Lower lobe of right lung (tissue), 2 donors: ENCODE results near the gene PBX4. TPM values are rescaled to one million over a fixed set of nuclear protein-coding genes. Genes with fewer than 3 reads are reported as not detected.

Experiments
- ATAC-seq, 2 donors: fragments of 200-7000 bp; cut with Tn5 transposase; one replicate each; pipeline ENCODE4 v1.9.1; 2020 to 2022; ENCODE audit warnings: mild to moderate bottlenecking in 2 of 2, moderate library complexity in 2 of 2
- DNase-seq: peaks from one replicate; pipeline ENCODE4 v3.0.0-alpha.2; 2020
- H3K27ac ChIP-seq: fragments of 200-600 bp; one replicate; pipeline ENCODE4 v1.8.0; 2022
- H3K27me3 ChIP-seq: fragments of 200-600 bp; one replicate; pipeline ENCODE4 v1.8.0; 2022; ENCODE audit warnings: low read depth
- H3K36me3 ChIP-seq: fragments of 200-600 bp; one replicate; pipeline ENCODE4 v1.8.0; 2022; ENCODE audit warnings: mild to moderate bottlenecking
- H3K4me1 ChIP-seq: fragments of 200-600 bp; one replicate; pipeline ENCODE4 v1.8.0; 2022
- H3K4me3 ChIP-seq: fragments of 200-600 bp; one replicate; pipeline ENCODE4 v1.8.0; 2022; ENCODE audit warnings: mild to moderate bottlenecking
- H3K9me3 ChIP-seq: fragments of 200-600 bp; one replicate; pipeline ENCODE4 v1.8.0; 2022
- CTCF ChIP-seq: fragments of 200-600 bp; IDR thresholded peaks from one replicate; pipeline ENCODE4 v1.8.0; 2022; ENCODE audit warnings: antibody characterized with exemption, mild to moderate bottlenecking
- intact Hi-C: fragments of 100-400 bp; cut with DNase I; formaldehyde crosslinking; loops from one replicate; pipeline ENCODE4 v1.11.0; 2022
- total RNA-seq: library from RNA; stranded (reverse); fragmentation: NEBNext Ultra II Directional; extraction: Animal tissue kit (Norgen Biotek cat#: 25700); gene quantifications from one replicate; pipeline ENCODE4 v1.2.1, GENCODE V29; 2021
- donor health status: DM: no; HTN: yes; CAD: no; lungs with severe emphysema.

The PBX4 gene
- total RNA-seq, 1 donor from 2014 or later: 3.7 TPM

- no peak for TF ChIP-seq CTCF
- no peak for ATAC-seq
- H3K36me3 ChIP-seq: peaks cover 62% of the 10 kb centered on the region
- peaks cover 7% of the 10 kb centered on the region for H3K4me1 ChIP-seq
- no peak overlapping the region for H3K27ac ChIP-seq
- intact Hi-C loops: no loop called here
- no peaks in the 10 kb centered on the region for H3K9me3 ChIP-seq
- no peak for DNase-seq
- no peaks in the 10 kb centered on the region for H3K27me3 ChIP-seq
- H3K4me3 ChIP-seq: no peak overlapping the region
These were observed 14.2 kb upstream of the PBX4 start for GRCh38 chr19:19632661-19633060.

GRCh38 chr19:19631346-19631745, 12.9 kb upstream of the PBX4 start:
- no peaks in the 10 kb centered on the region for H3K27me3 ChIP-seq
- H3K27ac ChIP-seq: no peak overlapping the region
- DNase-seq (no peak), ATAC-seq (no peak)
- H3K9me3 ChIP-seq: no peaks in the 10 kb centered on the region
- TF ChIP-seq CTCF: no peak
- H3K4me1 ChIP-seq: peaks cover 14% of the 10 kb centered on the region
- H3K4me3 ChIP-seq: no peak overlapping the region
- peaks cover 49% of the 10 kb centered on the region for H3K36me3 ChIP-seq
- intact Hi-C loops: no loop called here

GRCh38 chr19:19630426-19630825, 11.9 kb upstream of the PBX4 start:
- Histone ChIP-seq H3K27me3 (no peaks in the 10 kb centered on the region), H3K4me1 (peaks cover 14% of the 10 kb centered on the region), H3K27ac (no peak overlapping the region), H3K36me3 (peaks cover 40% of the 10 kb centered on the region), H3K4me3 (no peak overlapping the region), H3K9me3 (no peaks in the 10 kb centered on the region)
- TF ChIP-seq CTCF: no peak
- DNase-seq (no peak), ATAC-seq (no peak)
- intact Hi-C loops: no loop called here

GRCh38 chr19:19630062-19630414, 11.6 kb upstream of the PBX4 start:
- Histone ChIP-seq H3K27me3 (no peaks in the 10 kb centered on the region), H3K9me3 (no peaks in the 10 kb centered on the region), H3K4me3 (no peak overlapping the region), H3K27ac (no peak overlapping the region), H3K36me3 (peaks cover 36% of the 10 kb centered on the region), H3K4me1 (peaks cover 14% of the 10 kb centered on the region)
- ATAC-seq: no peak
- intact Hi-C loops: no loop called here
- no peak for DNase-seq
- no peak for TF ChIP-seq CTCF

- TF ChIP-seq CTCF: no peak
- intact Hi-C loops: no loop called here
- Histone ChIP-seq H3K9me3 (no peaks in the 10 kb centered on the region), H3K27ac (peak overlapping the region; percentile 69), H3K36me3 (peaks cover 22% of the 10 kb centered on the region), H3K4me1 (peaks cover 14% of the 10 kb centered on the region), H3K4me3 (peak overlapping the region; percentile 64), H3K27me3 (no peaks in the 10 kb centered on the region)
- ATAC-seq: peak; percentile 67 to 81
- DNase-seq: peak; percentile 72
These were observed 10.1 kb upstream of the PBX4 start for GRCh38 chr19:19628501-19629134.
